GM23248 (cell line): Measurements from ENCODE around the gene IFNG. TPM values are rescaled to one million over a fixed set of nuclear protein-coding genes. Genes with fewer than 3 reads are reported as not detected.

Source experiments
- DNase-seq: peaks from one replicate; pipeline ENCODE4 v3.0.0-alpha.2; 2015
- H2AFZ ChIP-seq: fragments of 200-600 bp; sonication (generic); 2 replicates; pipeline ENCODE4 v1.6.1; 2016; ENCODE audit warnings: antibody characterized with exemption
- H3F3A ChIP-seq: fragments of 200-600 bp; sonication (generic); 2 replicates; pipeline ENCODE4 v1.6.1; 2016; ENCODE audit warnings: mild to moderate bottlenecking, antibody characterized with exemption, mixed run types; ENCODE audit not compliant: insufficient read depth
- H3K27ac ChIP-seq: fragments of 200-600 bp; sonication (generic); 2 replicates; pipeline ENCODE4 v1.5.1; 2016; ENCODE audit warnings: mild to moderate bottlenecking
- H3K27me3 ChIP-seq: fragments of 200-600 bp; sonication (generic); replicated peaks from 2 replicates; pipeline ENCODE4 v1.6.1; 2016; ENCODE audit warnings: mild to moderate bottlenecking; ENCODE audit not compliant: insufficient read depth
- H3K36me3 ChIP-seq: fragments of 200-600 bp; sonication (generic); 2 replicates; pipeline ENCODE4 v1.6.1; 2016; ENCODE audit warnings: low read depth, mild to moderate bottlenecking
- H3K4me1 ChIP-seq: fragments of 200-600 bp; sonication (generic); 2 replicates; pipeline ENCODE4 v1.6.1; 2016; ENCODE audit warnings: mild to moderate bottlenecking; ENCODE audit not compliant: insufficient read depth
- H3K4me2 ChIP-seq: fragments of 200-600 bp; sonication (generic); one replicate; pipeline ENCODE4 v1.6.1; 2016; ENCODE audit warnings: mild to moderate bottlenecking; ENCODE audit not compliant: unreplicated experiment
- H3K4me3 ChIP-seq: fragments of 200-600 bp; sonication (generic); 2 replicates; pipeline ENCODE4 v1.5.1; 2016; ENCODE audit warnings: mild to moderate bottlenecking
- H3K79me2 ChIP-seq: fragments of 200-600 bp; sonication (generic); 2 replicates; pipeline ENCODE4 v1.6.1; 2016; ENCODE audit warnings: mild to moderate bottlenecking; ENCODE audit not compliant: insufficient read depth
- H3K9ac ChIP-seq: fragments of 200-600 bp; sonication (generic); 2 replicates; pipeline ENCODE4 v1.6.1; 2016; ENCODE audit warnings: mild to moderate bottlenecking
- H3K9me2 ChIP-seq: fragments of 200-600 bp; sonication (generic); 2 replicates; pipeline ENCODE4 v1.6.1; 2016; ENCODE audit warnings: mixed run types, mild to moderate bottlenecking, moderate library complexity; ENCODE audit not compliant: insufficient read depth
- H3K9me3 ChIP-seq: fragments of 200-600 bp; sonication (generic); one replicate; pipeline ENCODE4 v1.6.1; 2017; ENCODE audit warnings: low read depth
- H4K20me1 ChIP-seq: fragments of 200-600 bp; sonication (generic); 2 replicates; pipeline ENCODE4 v1.6.0; 2016; ENCODE audit not compliant: insufficient read depth
- EZH2 ChIP-seq: fragments of 200-600 bp; sonication (generic); IDR thresholded peaks from 2 replicates; pipeline ENCODE4 v1.6.1; 2018; ENCODE audit warnings: antibody characterized with exemption, mild to moderate bottlenecking; ENCODE audit not compliant: insufficient read depth, poor library complexity, severe bottlenecking
- EZH2phosphoT487 ChIP-seq: fragments of 200-600 bp; sonication (generic); IDR thresholded peaks from 2 replicates; pipeline ENCODE4 v1.6.1; 2018; ENCODE audit warnings: antibody characterized with exemption, moderate library complexity, mild to moderate bottlenecking, low read depth; ENCODE audit not compliant: insufficient read depth
- WGBS, 2 experiments: methylation state at CpG; one replicate each; pipeline ENCODE4 v1.1.6; 2015 to 2017; ENCODE audit warnings: low lambda C conversion rate in 2 of 2, low coverage in 1 of 2; ENCODE audit errors: missing lambda C conversion rate in 2 of 2; 5-methylcytosine and 5-hydroxymethylcytosine counted together
- in situ Hi-C: fragments of 300-500 bp; cut with MboI; formaldehyde crosslinking; loops from 2 replicates; pipeline ENCODE4 v1.15.0; 2020
- polyA plus RNA-seq: library from polyadenylated mRNA; unstranded; fragments of >200 nt; fragmentation: Nextera tagmentation; extraction: Ambion mirVana; gene quantifications from 2 replicates; pipeline ENCODE4 v1.2.1, GENCODE V29; 2016
- total RNA-seq: library from RNA; depleted of rRNA; stranded (reverse); fragments of >200 nt; shearing (Covaris generic); gene quantifications from 2 replicates; pipeline ENCODE4 v1.2.3, GENCODE V29; 2014

IFNG gene
- total and polyA plus RNA-seq, 2 experiments from 2014 or later: not detected

GRCh38 chr12:68118096-68118755, 41.3 kb downstream of the IFNG start:
- no peaks in the 10 kb centered on the region for H3F3A ChIP-seq
- no peak overlapping the region for H2AFZ ChIP-seq
- no peaks in the 10 kb centered on the region for H3K36me3 ChIP-seq
- H3K9ac ChIP-seq: no peak overlapping the region
- TF ChIP-seq EZH2phosphoT487 (no peak), EZH2 (no peak)
- H4K20me1 ChIP-seq: no peaks in the 10 kb centered on the region
- H3K9me2 ChIP-seq: no peaks in the 10 kb centered on the region
- WGBS, 2 experiments: 59 to 67% methylated on average over 7 of the region's 7 CpGs
- H3K27me3 ChIP-seq: peaks cover 30% of the 10 kb centered on the region
- no peak overlapping the region for H3K27ac ChIP-seq
- no peak overlapping the region for H3K4me2 ChIP-seq
- no peak for DNase-seq
- no peaks in the 10 kb centered on the region for H3K79me2 ChIP-seq
- no peaks in the 10 kb centered on the region for H3K9me3 ChIP-seq
- no peaks in the 10 kb centered on the region for H3K4me1 ChIP-seq
- H3K4me3 ChIP-seq: no peak overlapping the region
- in situ Hi-C loops: no loop called here

GRCh38 chr12:68117661-68118060, 41.9 kb downstream of the IFNG start:
- H3K4me1 ChIP-seq: no peaks in the 10 kb centered on the region
- no peaks in the 10 kb centered on the region for H3K79me2 ChIP-seq
- H3K4me2 ChIP-seq: no peak overlapping the region
- no peaks in the 10 kb centered on the region for H3K9me2 ChIP-seq
- no peaks in the 10 kb centered on the region for H4K20me1 ChIP-seq
- no peak for TF ChIP-seq EZH2
- no peak for TF ChIP-seq EZH2phosphoT487
- no peak overlapping the region for H3K27ac ChIP-seq
- H2AFZ ChIP-seq: no peak overlapping the region
- no peaks in the 10 kb centered on the region for H3F3A ChIP-seq
- H3K36me3 ChIP-seq: no peaks in the 10 kb centered on the region
- H3K9ac ChIP-seq: no peak overlapping the region
- H3K27me3 ChIP-seq: peaks cover 30% of the 10 kb centered on the region
- in situ Hi-C loops: no loop called here
- H3K4me3 ChIP-seq: no peak overlapping the region
- WGBS, 2 experiments: 29 to 39% methylated on average over 3 of the region's 3 CpGs
- DNase-seq: no peak
- H3K9me3 ChIP-seq: no peaks in the 10 kb centered on the region

GRCh38 chr12:68115281-68115680, 44.3 kb downstream of the IFNG start:
- H3F3A ChIP-seq: no peaks in the 10 kb centered on the region
- no peak overlapping the region for H3K4me2 ChIP-seq
- H3K27ac ChIP-seq: no peak overlapping the region
- WGBS, 2 experiments: 17 to 43% methylated on average over 2 of the region's 2 CpGs
- TF ChIP-seq EZH2 (no peak), EZH2phosphoT487 (no peak)
- H3K4me3 ChIP-seq: no peak overlapping the region
- no peaks in the 10 kb centered on the region for H3K4me1 ChIP-seq
- no peaks in the 10 kb centered on the region for H3K9me2 ChIP-seq
- H2AFZ ChIP-seq: no peak overlapping the region
- H3K9me3 ChIP-seq: no peaks in the 10 kb centered on the region
- peaks cover 30% of the 10 kb centered on the region for H3K27me3 ChIP-seq
- no peaks in the 10 kb centered on the region for H3K36me3 ChIP-seq
- no peaks in the 10 kb centered on the region for H3K79me2 ChIP-seq
- in situ Hi-C loops: no loop called here
- no peak overlapping the region for H3K9ac ChIP-seq
- H4K20me1 ChIP-seq: no peaks in the 10 kb centered on the region
- no peak for DNase-seq

GRCh38 chr12:68114606-68115005, 44.9 kb downstream of the IFNG start:
- Histone ChIP-seq H3K9me3 (no peaks in the 10 kb centered on the region), H3K36me3 (no peaks in the 10 kb centered on the region), H3K9me2 (no peaks in the 10 kb centered on the region), H3K79me2 (no peaks in the 10 kb centered on the region), H3K27ac (no peak overlapping the region), H2AFZ (no peak overlapping the region), H3K4me3 (no peak overlapping the region), H3F3A (no peaks in the 10 kb centered on the region), H3K4me2 (no peak overlapping the region), H3K4me1 (no peaks in the 10 kb centered on the region), H4K20me1 (no peaks in the 10 kb centered on the region), H3K9ac (no peak overlapping the region), H3K27me3 (peaks cover 30% of the 10 kb centered on the region)
- in situ Hi-C loops: no loop called here
- DNase-seq: no peak
- 1 to 3% methylated on average over 6 of the region's 6 CpGs for WGBS, 2 experiments
- no peak for TF ChIP-seq EZH2phosphoT487
- no peak for TF ChIP-seq EZH2
